ENCODE measurements around the gene ALS2CL.

ALS2CL gene

DNA sequence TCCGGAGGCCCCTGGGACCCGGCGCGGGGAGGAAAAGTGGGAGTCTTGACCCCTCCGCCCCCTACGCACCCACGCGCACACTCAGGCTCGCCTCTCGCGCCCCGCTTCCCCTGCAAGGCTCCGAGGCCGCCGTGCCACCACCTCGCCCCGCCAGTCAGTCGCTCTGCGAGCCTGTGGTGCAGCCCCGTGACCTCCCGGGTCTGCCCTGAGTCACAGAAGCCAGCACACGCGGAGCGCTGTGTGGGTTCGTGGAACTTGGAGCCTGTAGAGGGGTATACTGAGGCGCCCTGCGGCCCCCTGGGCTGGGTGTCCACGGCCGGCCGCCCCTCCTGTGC, 380 bp upstream of the ALS2CL start:
- peaks cover 12% of the 10 kb centered on the region for H3K4me1 ChIP-seq (ENCODE audit: low read length)
- H3K4me2 ChIP-seq (ENCODE audit: low read depth, low read length): peak overlapping the region; percentile 98
- H3K27me3 ChIP-seq (replicated peaks; ENCODE audit: insufficient read depth, low read length): peaks cover 10% of the 10 kb centered on the region
- H3K36me3 ChIP-seq (replicated peaks; ENCODE audit: insufficient read depth, low read length): no peaks in the 10 kb centered on the region
- H3K9me2 ChIP-seq (replicated peaks; ENCODE audit: insufficient read depth, low read length): no peaks in the 10 kb centered on the region
- peak overlapping the region; percentile 70 for H2AFZ ChIP-seq (ENCODE audit: low read length)
- no peaks in the 10 kb centered on the region for H3F3A ChIP-seq (ENCODE audit: insufficient read depth, low read length)
- no peak overlapping the region for H3K27ac ChIP-seq (ENCODE audit: low read length)
- no peak for DNase-seq
- H3K9me3 ChIP-seq (replicated peaks; ENCODE audit: insufficient read depth, low read length): no peaks in the 10 kb centered on the region
- H3K9ac ChIP-seq (ENCODE audit: low read length): no peak overlapping the region
- H4K20me1 ChIP-seq (ENCODE audit: insufficient read depth, low read length): no peaks in the 10 kb centered on the region
- TF ChIP-seq, protein P1, sequence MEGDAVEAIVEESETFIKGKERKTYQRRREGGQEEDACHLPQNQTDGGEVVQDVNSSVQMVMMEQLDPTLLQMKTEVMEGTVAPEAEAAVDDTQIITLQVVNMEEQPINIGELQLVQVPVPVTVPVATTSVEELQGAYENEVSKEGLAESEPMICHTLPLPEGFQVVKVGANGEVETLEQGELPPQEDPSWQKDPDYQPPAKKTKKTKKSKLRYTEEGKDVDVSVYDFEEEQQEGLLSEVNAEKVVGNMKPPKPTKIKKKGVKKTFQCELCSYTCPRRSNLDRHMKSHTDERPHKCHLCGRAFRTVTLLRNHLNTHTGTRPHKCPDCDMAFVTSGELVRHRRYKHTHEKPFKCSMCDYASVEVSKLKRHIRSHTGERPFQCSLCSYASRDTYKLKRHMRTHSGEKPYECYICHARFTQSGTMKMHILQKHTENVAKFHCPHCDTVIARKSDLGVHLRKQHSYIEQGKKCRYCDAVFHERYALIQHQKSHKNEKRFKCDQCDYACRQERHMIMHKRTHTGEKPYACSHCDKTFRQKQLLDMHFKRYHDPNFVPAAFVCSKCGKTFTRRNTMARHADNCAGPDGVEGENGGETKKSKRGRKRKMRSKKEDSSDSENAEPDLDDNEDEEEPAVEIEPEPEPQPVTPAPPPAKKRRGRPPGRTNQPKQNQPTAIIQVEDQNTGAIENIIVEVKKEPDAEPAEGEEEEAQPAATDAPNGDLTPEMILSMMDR (IDR thresholded peaks at IDR 0.05; ENCODE audit: low read length): no peak
- TF ChIP-seq EZH2 (optimal IDR thresholded peaks at IDR 0.05; ENCODE audit: low read depth, low read length): no peak
- TF ChIP-seq EZH2phosphoT487 (IDR thresholded peaks at IDR 0.05; ENCODE audit: low read length): no peak
- H3K79me2 ChIP-seq (ENCODE audit: low read length): no peaks in the 10 kb centered on the region
- peak overlapping the region; percentile 17; the same call in 1 of the 2 replicates for H3K4me3 ChIP-seq (ENCODE audit: low read length)

DNA sequence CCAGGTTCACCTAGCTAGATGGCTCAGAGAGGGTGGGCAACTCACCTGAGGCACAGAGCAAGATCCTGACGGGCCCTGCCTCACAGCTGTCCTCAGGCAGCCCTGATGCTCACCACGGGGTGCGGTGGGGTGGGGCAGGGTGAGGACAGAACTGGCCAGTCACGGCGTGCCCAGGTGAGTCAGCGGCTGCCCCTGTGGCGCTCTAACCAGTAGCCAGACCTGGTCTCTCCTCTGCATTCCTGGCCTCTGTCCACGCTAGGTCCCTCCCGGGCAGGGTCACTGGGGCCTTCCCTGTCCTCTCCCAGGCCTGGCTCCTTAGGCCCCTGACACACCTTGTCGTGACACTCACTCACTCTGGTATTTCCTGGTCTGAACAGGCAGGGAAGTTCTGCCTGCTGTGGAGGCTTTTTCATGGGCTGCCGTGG, 901 bp downstream of the ALS2CL start:
- Histone ChIP-seq H3K27ac (ENCODE audit: low read length) (no peak overlapping the region), H3K9me3 (replicated peaks; ENCODE audit: insufficient read depth, low read length) (no peaks in the 10 kb centered on the region), H4K20me1 (ENCODE audit: insufficient read depth, low read length) (no peaks in the 10 kb centered on the region), H3K79me2 (ENCODE audit: low read length) (no peaks in the 10 kb centered on the region), H3K4me3 (ENCODE audit: low read length) (peak overlapping the region; percentile 65; the same call in 1 of the 2 replicates), H3F3A (ENCODE audit: insufficient read depth, low read length) (no peaks in the 10 kb centered on the region), H3K27me3 (replicated peaks; ENCODE audit: insufficient read depth, low read length) (peaks cover 10% of the 10 kb centered on the region), H3K4me2 (ENCODE audit: low read depth, low read length) (peak overlapping the region; percentile 98), H3K9ac (ENCODE audit: low read length) (no peak overlapping the region; the same call in 1 of the 2 replicates), H2AFZ (ENCODE audit: low read length) (peak overlapping the region; percentile 96), H3K4me1 (ENCODE audit: low read length) (peaks cover 12% of the 10 kb centered on the region), H3K36me3 (replicated peaks; ENCODE audit: insufficient read depth, low read length) (no peaks in the 10 kb centered on the region), H3K9me2 (replicated peaks; ENCODE audit: insufficient read depth, low read length) (no peaks in the 10 kb centered on the region)
- DNase-seq: no peak
- TF ChIP-seq, protein P1 (IDR thresholded peaks at IDR 0.05; ENCODE audit: low read length): no peak
- TF ChIP-seq EZH2 (optimal IDR thresholded peaks at IDR 0.05; ENCODE audit: low read depth, low read length) (no peak), EZH2phosphoT487 (IDR thresholded peaks at IDR 0.05; ENCODE audit: low read length) (no peak)

DNA sequence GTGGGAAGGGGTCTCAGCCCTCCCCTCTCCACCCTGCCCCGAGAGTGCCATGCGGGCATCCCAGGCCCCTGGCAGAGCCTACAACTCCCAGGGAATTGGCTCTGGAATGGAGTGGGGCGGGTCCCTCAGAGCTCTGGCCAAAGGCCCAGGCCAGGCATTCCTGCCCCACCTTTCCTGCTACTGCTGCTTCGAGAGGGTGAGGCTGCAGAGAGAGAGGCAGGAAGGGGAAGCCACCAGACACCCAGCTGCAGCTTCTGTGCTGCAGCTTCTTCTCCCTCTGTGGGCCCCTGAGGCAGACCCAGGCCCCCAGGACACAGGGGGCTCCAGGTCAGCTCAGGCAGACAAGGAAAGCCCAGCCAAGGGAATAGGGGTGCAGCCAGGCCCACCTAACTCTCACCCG, 2.7 kb downstream of the ALS2CL start:
- Histone ChIP-seq H3K4me3 (ENCODE audit: low read length) (no peak overlapping the region), H3F3A (ENCODE audit: insufficient read depth, low read length) (no peaks in the 10 kb centered on the region), H3K27ac (ENCODE audit: low read length) (no peak overlapping the region), H3K9me2 (replicated peaks; ENCODE audit: insufficient read depth, low read length) (no peaks in the 10 kb centered on the region), H3K27me3 (replicated peaks; ENCODE audit: insufficient read depth, low read length) (peaks cover 10% of the 10 kb centered on the region), H3K9ac (ENCODE audit: low read length) (no peak overlapping the region), H3K36me3 (replicated peaks; ENCODE audit: insufficient read depth, low read length) (no peaks in the 10 kb centered on the region), H3K79me2 (ENCODE audit: low read length) (no peaks in the 10 kb centered on the region), H3K4me1 (ENCODE audit: low read length) (peaks cover 10% of the 10 kb centered on the region), H3K9me3 (replicated peaks; ENCODE audit: insufficient read depth, low read length) (no peaks in the 10 kb centered on the region), H3K4me2 (ENCODE audit: low read depth, low read length) (no peak overlapping the region), H4K20me1 (ENCODE audit: insufficient read depth, low read length) (no peaks in the 10 kb centered on the region), H2AFZ (ENCODE audit: low read length) (no peak overlapping the region)
- DNase-seq: no peak
- TF ChIP-seq, protein P1 (IDR thresholded peaks at IDR 0.05; ENCODE audit: low read length): no peak
- TF ChIP-seq EZH2 (optimal IDR thresholded peaks at IDR 0.05; ENCODE audit: low read depth, low read length): no peak
- TF ChIP-seq EZH2phosphoT487 (IDR thresholded peaks at IDR 0.05; ENCODE audit: low read length): no peak

Data from MM.1S (cell line).